Mesothelial cell of epicardium (in vitro differentiated cells): ENCODE results near the gene SLAMF6. TPM values are rescaled to one million over a fixed set of nuclear protein-coding genes. Genes with fewer than 3 reads are reported as not detected.
A peak's percentile ranks its signal among the peaks of the same experiment; 100 is the strongest.

ENCODE experiments used
- DNase-seq, 2 experiments: peaks; one replicate each; pipeline ENCODE4 v3.0.0; 2021; ENCODE audit warnings: low spot score in 2 of 2; ENCODE audit not compliant: unreplicated experiment in 2 of 2
- H3K27ac Mint-ChIP-seq: 2 replicates; pipeline ENCODE4 v1.8.0; 2021; ENCODE audit warnings: mixed read lengths
- H3K27me3 Mint-ChIP-seq: 2 replicates; pipeline ENCODE4 v1.8.0; 2021; ENCODE audit warnings: low read depth, mixed read lengths
- H3K36me3 Mint-ChIP-seq: 2 replicates; pipeline ENCODE4 v1.8.0; 2021; ENCODE audit warnings: mixed read lengths
- H3K4me1 Mint-ChIP-seq: 2 replicates; pipeline ENCODE4 v1.8.0; 2021; ENCODE audit warnings: mixed read lengths
- H3K4me3 Mint-ChIP-seq: 2 replicates; pipeline ENCODE4 v1.8.0; 2021; ENCODE audit warnings: mild to moderate bottlenecking, moderate library complexity, mixed read lengths
- H3K9me3 Mint-ChIP-seq: 2 replicates; pipeline ENCODE4 v1.8.0; 2021; ENCODE audit warnings: mixed read lengths
- CTCF ChIP-seq: fragments of 200-600 bp; sonication (generic); IDR thresholded peaks from one replicate; pipeline ENCODE4 v1.5.0; 2021; ENCODE audit warnings: antibody characterized with exemption; ENCODE audit not compliant: unreplicated experiment
- total RNA-seq: library from RNA; stranded (reverse); gene quantifications from 3 replicates; pipeline ENCODE4 v1.2.1, GENCODE V29; 2021

SLAMF6 gene
- total RNA-seq, 1 donor from 2014 or later, result not detected

GRCh38 chr1:160548183-160548582 is 25.1 kb upstream of the SLAMF6 start:
- Mint-ChIP-seq H3K4me3 (no peak overlapping the region), H3K4me1 (peaks cover 2% of the 10 kb centered on the region), H3K36me3 (no peaks in the 10 kb centered on the region), H3K9me3 (no peaks in the 10 kb centered on the region), H3K27ac (no peak overlapping the region), H3K27me3 (peaks cover 15% of the 10 kb centered on the region)
- TF ChIP-seq CTCF, result no peak
- no peak for DNase-seq

- H3K27me3 Mint-ChIP-seq, result peaks cover 12% of the 10 kb centered on the region
- no peaks in the 10 kb centered on the region for H3K9me3 Mint-ChIP-seq
- H3K36me3 Mint-ChIP-seq, result no peaks in the 10 kb centered on the region
- DNase-seq, result no peak
- H3K27ac Mint-ChIP-seq, result no peak overlapping the region
- peaks cover 8% of the 10 kb centered on the region for H3K4me1 Mint-ChIP-seq
- TF ChIP-seq CTCF, result no peak
- no peak overlapping the region for H3K4me3 Mint-ChIP-seq
Observed at GRCh38 chr1:160547422-160547821, 24.4 kb upstream of the SLAMF6 start.

GRCh38 chr1:160546942-160547341 is 23.9 kb upstream of the SLAMF6 start:
- Mint-ChIP-seq H3K4me3 (no peak overlapping the region), H3K27me3 (peaks cover 12% of the 10 kb centered on the region)

GRCh38 chr1:160544647-160545046 is 21.6 kb upstream of the SLAMF6 start:
- no peak overlapping the region for H3K27ac Mint-ChIP-seq
- DNase-seq, result no peak
- H3K36me3 Mint-ChIP-seq, result no peaks in the 10 kb centered on the region
- peak; percentile 28 for TF ChIP-seq CTCF
- no peaks in the 10 kb centered on the region for H3K9me3 Mint-ChIP-seq
- H3K4me1 Mint-ChIP-seq, result peaks cover 26% of the 10 kb centered on the region
- H3K27me3 Mint-ChIP-seq, result peaks cover 9% of the 10 kb centered on the region
- no peak overlapping the region for H3K4me3 Mint-ChIP-seq

More at GRCh38 chr1:160546942-160547341, 23.9 kb upstream of the SLAMF6 start:
- Mint-ChIP-seq H3K4me1 (peaks cover 9% of the 10 kb centered on the region), H3K9me3 (no peaks in the 10 kb centered on the region), H3K36me3 (no peaks in the 10 kb centered on the region), H3K27ac (no peak overlapping the region)
- TF ChIP-seq CTCF, result no peak
- DNase-seq, result no peak

GRCh38 chr1:160542303-160542945 is 19.4 kb upstream of the SLAMF6 start:
- Mint-ChIP-seq H3K27ac (peak overlapping the region; percentile 35), H3K9me3 (no peaks in the 10 kb centered on the region), H3K36me3 (no peaks in the 10 kb centered on the region), H3K27me3 (no peaks in the 10 kb centered on the region), H3K4me3 (no peak overlapping the region), H3K4me1 (peaks cover 27% of the 10 kb centered on the region)
- no peak for DNase-seq
- TF ChIP-seq CTCF, result no peak
